Activated CD8-positive, alpha-beta memory T cell treated with anti-CD3 and anti-CD28 coated beads for 24 hours (primary cell): ENCODE results near the gene PRPF8.
A peak's percentile ranks its signal among the peaks of the same experiment; 100 is the strongest.
"Not testable (repeated sequence)": the region's sequence is repeated elsewhere in the genome, so short reads cannot be mapped to it uniquely, and the experiment has no call there.

Experiments
- DNase-seq: peaks from one replicate; pipeline ENCODE4 v3.0.0-alpha.2; 2020

PRPF8 gene

GRCh38 chr17:1688405-1688804, 3.7 kb upstream of the PRPF8 start:
- DNase-seq = not testable (repeated sequence)

- DNase-seq = no peak
Measured at GRCh38 chr17:1686086-1686485, 1.4 kb upstream of the PRPF8 start.

GRCh38 chr17:1683459-1683858, 1.2 kb downstream of the PRPF8 start:
- no peak for DNase-seq

DNA sequence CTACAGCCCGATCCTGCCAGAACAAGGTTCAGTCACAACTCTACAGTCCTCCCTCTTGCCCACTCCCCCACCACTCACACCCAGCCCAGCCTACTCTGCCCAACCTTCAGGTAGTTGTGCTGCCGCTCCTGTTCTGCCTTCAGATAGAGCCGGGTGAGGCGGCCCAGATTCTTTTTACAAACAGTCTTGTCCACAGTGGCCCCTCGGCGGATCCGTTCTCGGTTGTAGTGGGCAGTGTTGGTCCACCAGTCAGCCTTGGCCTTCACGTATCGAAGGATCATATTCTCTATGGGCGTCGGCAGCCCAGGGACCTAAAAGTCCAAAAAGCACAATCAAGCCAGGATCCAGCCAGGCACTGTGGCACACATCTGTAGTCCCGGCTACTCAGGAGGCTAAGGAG, 8.3 kb downstream of the PRPF8 start:
- no peak for DNase-seq

DNA sequence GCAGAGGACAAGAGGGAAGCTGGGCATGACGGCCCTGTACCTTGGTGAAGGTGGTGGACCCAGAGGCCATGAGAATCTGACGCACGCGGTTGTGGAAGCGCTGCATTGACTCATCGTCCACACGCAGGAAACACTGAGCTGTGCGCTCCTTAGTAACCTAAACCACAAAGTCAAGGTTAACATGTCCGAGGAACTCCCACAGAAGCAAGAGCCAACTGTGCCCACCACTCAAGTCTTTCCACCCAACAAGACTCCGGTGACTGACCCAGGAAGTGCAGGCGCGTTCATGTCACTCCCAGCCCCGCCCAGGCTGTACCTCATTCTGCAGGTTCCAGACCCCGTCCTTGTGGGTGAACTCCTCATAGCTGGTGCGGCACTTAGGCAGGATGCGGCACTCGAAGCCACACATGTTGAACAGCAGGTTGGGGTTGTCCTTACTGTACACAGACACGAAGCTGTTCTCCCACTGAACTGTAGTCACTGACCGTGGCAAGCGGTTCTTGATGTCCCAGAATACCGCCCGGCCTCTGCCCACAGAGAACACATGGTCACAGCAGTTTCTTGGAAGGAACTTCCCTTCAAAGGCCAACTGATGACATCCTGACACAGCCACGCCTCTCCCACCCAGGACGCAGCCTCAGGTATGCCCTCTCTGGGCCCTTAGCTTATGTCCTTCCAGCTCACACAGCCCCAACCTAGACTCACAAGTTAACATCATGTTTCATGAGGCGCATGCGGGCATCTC, 11.5 kb downstream of the PRPF8 start:
- no peak for DNase-seq

GRCh38 chr17:1663934-1664333, 20.7 kb downstream of the PRPF8 start:
- not testable (repeated sequence) for DNase-seq

DNA sequence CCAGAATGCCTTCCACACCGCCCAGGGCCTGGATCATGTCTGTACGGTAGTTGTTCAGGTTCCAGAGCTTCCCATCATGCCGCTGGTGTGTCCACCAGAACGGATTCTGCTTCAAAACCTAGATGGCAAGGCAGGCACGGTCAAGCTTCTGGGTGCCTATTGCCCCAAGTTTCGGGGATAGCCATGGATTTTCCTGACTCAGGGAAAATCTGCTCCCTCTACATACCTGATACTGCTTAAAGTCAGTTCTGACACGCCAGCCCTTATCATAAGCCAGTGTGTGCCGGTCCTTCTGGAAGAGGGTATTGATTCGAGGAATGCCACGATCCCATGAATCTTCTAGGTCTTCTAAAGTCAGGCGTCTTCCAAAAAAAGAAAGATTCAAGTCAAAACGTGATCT, 23.6 kb downstream of the PRPF8 start:
- no peak for DNase-seq

- DNase-seq = no peak
Measured at GRCh38 chr17:1658100-1658499, 26.6 kb downstream of the PRPF8 start.

DNA sequence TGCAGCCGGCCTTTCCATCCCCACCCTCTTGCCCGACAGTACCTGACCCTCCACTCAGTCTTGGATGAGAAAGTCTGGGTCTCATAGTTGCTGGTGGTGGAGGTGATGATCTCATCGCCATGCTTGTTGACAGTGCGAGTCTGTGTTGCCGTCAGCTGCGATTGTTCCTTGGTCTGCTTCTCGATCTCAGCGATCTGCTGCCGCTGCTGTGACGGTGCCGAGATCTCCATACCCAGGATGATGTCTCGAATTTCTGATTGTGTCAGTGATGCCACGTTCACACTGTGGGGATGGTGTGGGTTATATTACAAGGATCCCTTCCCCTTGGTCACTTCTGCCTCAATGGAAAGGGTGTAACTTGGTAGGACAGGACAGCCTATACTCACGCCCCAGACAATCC, 30.9 kb downstream of the PRPF8 start:
- no peak for DNase-seq

DNA sequence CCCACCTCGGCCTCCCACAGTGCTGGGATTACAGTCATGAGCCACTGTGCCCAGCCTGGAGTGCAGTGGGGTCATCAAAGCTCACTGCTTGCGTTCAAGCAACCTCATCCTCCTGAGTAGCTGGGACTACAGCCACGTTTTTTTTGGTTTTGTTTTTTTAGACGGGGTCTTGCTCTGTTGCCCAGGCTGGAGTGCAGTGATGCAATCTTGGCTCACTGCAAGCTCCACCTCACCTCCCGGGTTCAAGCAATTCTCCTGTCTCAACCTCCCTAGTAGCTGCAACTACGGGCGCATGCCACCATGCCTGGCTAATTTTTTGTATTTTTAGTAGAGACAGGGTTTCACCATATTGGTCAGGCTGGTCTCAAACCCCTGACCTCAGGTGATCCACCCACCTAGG, 31.9 kb downstream of the PRPF8 start:
- not testable (repeated sequence) for DNase-seq

DNA sequence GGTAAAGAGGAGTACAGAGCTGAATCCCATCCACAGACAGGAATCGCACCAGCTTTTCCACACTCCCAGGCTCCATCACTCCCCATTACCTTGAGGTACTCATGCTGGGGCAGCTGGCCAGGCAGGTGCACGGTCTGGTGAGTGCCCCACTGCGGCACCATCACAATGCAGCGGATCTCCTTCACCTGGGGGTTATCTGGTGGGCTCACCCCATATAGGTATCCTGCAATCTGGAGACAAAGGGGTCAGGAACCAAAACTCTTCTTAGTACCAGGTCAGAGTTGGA, 33.2 kb downstream of the PRPF8 start:
- DNase-seq = no peak

GRCh38 chr17:1650731-1651558, 33.7 kb downstream of the PRPF8 start:
- DNase-seq = no peak

GRCh38 chr17:1649844-1650501, 34.7 kb downstream of the PRPF8 start, which contains the start of gene RILP:
Gene RILP (minus strand): TSS chr17:1649866. CDS start chr17:1649804, 62 bp downstream.
- no peak for DNase-seq

- DNase-seq = peak; percentile 96
Measured at GRCh38 chr17:1648963-1649843, 35.5 kb downstream of the PRPF8 start.

- no peak for DNase-seq
Measured at GRCh38 chr17:1648173-1648962, 36.3 kb downstream of the PRPF8 start.

- no peak for DNase-seq
Measured at GRCh38 chr17:1647802-1648171, 36.9 kb downstream of the PRPF8 start.

GRCh38 chr17:1646199-1646875, 38.3 kb downstream of the PRPF8 start:
- no peak for DNase-seq

GRCh38 chr17:1645207-1646171, 39.2 kb downstream of the PRPF8 start, which contains the start of gene SCARF1:
Gene SCARF1 (minus strand): TSS chr17:1645732. CDS start chr17:1645697, 35 bp downstream.
- DNase-seq = no peak

DNA sequence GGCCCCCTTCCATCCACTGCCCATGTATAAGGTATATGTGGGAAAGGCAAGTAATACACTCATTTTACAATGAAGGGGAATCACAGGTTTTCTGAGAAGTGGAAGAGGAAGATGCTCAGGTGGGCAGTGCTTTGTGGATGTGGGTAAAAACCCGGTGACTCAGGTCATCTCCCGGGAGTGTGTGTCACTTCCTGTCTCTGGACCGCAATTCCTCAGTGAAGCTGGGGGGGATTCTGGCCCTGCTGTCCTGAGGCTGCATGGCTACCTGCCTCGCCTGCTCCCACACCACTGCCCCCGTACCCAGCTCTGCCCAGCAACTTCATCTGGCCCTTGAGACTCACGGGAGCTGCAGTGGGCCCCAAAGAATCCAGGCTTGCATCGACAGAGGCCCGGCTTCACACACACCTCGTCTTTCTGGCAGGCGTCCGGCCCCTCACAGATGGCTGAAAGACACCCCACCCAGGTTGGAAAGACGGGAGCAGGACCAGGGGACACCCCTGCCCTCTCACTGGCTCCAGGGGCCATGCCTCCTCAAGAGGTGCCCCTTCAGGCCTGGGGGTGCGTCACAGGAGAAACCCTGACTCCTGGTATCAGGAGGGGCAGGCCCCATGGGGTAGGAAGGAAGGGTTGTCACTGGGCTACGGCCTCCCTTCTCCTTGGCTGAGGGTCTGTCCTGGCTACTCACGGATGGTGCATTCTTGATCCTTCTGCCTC, 40.0 kb downstream of the PRPF8 start:
- peak; percentile 73 for DNase-seq
